GM23338 (cell line): ENCODE data around the gene AKR1D1.

ENCODE experiments used
- EZH2 ChIP-seq: fragments of 200-600 bp; sonication (generic); IDR thresholded peaks from one replicate; pipeline ENCODE4 v1.8.0; 2017; ENCODE audit warnings: antibody characterized with exemption, mild to moderate bottlenecking, low read depth; ENCODE audit not compliant: unreplicated experiment
- EZH2phosphoT487 ChIP-seq: fragments of 200-600 bp; sonication (generic); IDR thresholded peaks from one replicate; pipeline ENCODE4 v1.8.1; 2018; ENCODE audit warnings: antibody characterized with exemption; ENCODE audit not compliant: unreplicated experiment
- NANOG ChIP-seq: IDR thresholded peaks from 2 replicates; pipeline ENCODE4 v1.6.1; 2016; ENCODE audit warnings: antibody characterized with exemption, borderline replicate concordance
- POLR2AphosphoS5 ChIP-seq: IDR thresholded peaks from 2 replicates; pipeline ENCODE4 v1.6.1; 2016; ENCODE audit warnings: antibody characterized with exemption, low read depth
- STAT1 ChIP-seq: IDR thresholded peaks from one replicate; pipeline ENCODE4 v1.6.1; 2016; ENCODE audit warnings: antibody characterized with exemption; ENCODE audit not compliant: unreplicated experiment
- ZNF331 ChIP-seq: fragments of 250-450 bp; sonication (Bioruptor Pico); IDR thresholded peaks from 2 replicates; pipeline ENCODE4 v1.5.0; 2020; ENCODE audit warnings: low read depth, mild to moderate bottlenecking, moderate library complexity
- TF ChIP-seq, protein P1 (sequence below), 2 experiments: fragments of 200-600 bp in 1 of 2; sonication (generic) in 1 of 2; conservative IDR thresholded peaks; 2 replicates each; pipeline versions ENCODE4 v1.5.1 to v1.6.1; 2016 to 2017; ENCODE audit warnings: antibody characterized with exemption in 2 of 2, low read depth in 2 of 2, mild to moderate bottlenecking in 2 of 2, moderate library complexity in 1 of 2
- TF ChIP-seq, protein P2 (sequence below): IDR thresholded peaks from one replicate; pipeline ENCODE4 v1.6.1; 2018; ENCODE audit warnings: antibody characterized with exemption; ENCODE audit not compliant: unreplicated experiment

DNA sequence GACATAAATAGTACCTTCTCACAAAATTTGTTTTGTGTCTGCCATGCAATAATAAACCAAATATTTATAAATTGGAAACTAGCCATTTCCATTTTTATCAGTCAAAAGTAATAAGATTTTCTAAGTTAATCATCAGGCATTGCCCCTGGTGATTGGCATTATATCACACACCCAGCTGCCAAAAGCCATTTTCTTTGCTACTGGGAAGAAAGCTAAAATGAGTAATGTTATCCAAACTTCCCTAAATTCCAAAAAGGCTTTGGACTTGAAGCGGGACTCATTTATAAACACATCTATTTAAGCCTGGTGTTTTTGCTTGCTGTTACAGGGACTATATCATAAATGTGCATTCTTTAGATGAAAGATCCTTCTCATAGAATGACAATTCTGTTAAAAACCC is 86.0 kb downstream of the AKR1D1 start:
- TF ChIP-seq, protein P1, sequence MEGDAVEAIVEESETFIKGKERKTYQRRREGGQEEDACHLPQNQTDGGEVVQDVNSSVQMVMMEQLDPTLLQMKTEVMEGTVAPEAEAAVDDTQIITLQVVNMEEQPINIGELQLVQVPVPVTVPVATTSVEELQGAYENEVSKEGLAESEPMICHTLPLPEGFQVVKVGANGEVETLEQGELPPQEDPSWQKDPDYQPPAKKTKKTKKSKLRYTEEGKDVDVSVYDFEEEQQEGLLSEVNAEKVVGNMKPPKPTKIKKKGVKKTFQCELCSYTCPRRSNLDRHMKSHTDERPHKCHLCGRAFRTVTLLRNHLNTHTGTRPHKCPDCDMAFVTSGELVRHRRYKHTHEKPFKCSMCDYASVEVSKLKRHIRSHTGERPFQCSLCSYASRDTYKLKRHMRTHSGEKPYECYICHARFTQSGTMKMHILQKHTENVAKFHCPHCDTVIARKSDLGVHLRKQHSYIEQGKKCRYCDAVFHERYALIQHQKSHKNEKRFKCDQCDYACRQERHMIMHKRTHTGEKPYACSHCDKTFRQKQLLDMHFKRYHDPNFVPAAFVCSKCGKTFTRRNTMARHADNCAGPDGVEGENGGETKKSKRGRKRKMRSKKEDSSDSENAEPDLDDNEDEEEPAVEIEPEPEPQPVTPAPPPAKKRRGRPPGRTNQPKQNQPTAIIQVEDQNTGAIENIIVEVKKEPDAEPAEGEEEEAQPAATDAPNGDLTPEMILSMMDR (conservative IDR thresholded peaks at IDR 0.05; ENCODE audit: low read depth in 2 of 2), result no peak
- TF ChIP-seq STAT1 (no peak), NANOG (no peak), ZNF331 (CRISPR knock-in tag) (no peak), EZH2 (no peak), POLR2AphosphoS5 (no peak), EZH2phosphoT487 (no peak)
- TF ChIP-seq, protein P2, sequence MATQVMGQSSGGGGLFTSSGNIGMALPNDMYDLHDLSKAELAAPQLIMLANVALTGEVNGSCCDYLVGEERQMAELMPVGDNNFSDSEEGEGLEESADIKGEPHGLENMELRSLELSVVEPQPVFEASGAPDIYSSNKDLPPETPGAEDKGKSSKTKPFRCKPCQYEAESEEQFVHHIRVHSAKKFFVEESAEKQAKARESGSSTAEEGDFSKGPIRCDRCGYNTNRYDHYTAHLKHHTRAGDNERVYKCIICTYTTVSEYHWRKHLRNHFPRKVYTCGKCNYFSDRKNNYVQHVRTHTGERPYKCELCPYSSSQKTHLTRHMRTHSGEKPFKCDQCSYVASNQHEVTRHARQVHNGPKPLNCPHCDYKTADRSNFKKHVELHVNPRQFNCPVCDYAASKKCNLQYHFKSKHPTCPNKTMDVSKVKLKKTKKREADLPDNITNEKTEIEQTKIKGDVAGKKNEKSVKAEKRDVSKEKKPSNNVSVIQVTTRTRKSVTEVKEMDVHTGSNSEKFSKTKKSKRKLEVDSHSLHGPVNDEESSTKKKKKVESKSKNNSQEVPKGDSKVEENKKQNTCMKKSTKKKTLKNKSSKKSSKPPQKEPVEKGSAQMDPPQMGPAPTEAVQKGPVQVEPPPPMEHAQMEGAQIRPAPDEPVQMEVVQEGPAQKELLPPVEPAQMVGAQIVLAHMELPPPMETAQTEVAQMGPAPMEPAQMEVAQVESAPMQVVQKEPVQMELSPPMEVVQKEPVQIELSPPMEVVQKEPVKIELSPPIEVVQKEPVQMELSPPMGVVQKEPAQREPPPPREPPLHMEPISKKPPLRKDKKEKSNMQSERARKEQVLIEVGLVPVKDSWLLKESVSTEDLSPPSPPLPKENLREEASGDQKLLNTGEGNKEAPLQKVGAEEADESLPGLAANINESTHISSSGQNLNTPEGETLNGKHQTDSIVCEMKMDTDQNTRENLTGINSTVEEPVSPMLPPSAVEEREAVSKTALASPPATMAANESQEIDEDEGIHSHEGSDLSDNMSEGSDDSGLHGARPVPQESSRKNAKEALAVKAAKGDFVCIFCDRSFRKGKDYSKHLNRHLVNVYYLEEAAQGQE, result no peak
